Glomerular endothelial cell (primary cell): Measurements from ENCODE around the gene ACSL1. TPM values are rescaled to one million over a fixed set of nuclear protein-coding genes. Genes with fewer than 3 reads are reported as not detected.
"Not testable (repeated sequence)": the region's sequence is repeated elsewhere in the genome, so short reads cannot be mapped to it uniquely, and the experiment has no call there.

Experiments
- DNase-seq: peaks from one replicate; pipeline ENCODE4 v3.0.0-alpha.2; 2011; ENCODE audit warnings: low read depth, low spot score; ENCODE audit errors: extremely low read depth
- total RNA-seq: library from RNA; depleted of rRNA; stranded (reverse); fragments of >200 nt; gene quantifications from 2 replicates; pipeline ENCODE4 v1.2.3, GENCODE V29; 2015

Gene ACSL1
- total RNA-seq, 1 donor from 2014 or later = 10.9 TPM

- no peak for DNase-seq
Measured at GRCh38 chr4:184843984-184844554, 18.3 kb upstream of the ACSL1 start.

GRCh38 chr4:184839075-184839399 lies 13.3 kb upstream of the ACSL1 start:
- not testable (repeated sequence) for DNase-seq

GRCh38 chr4:184838249-184839074 lies 12.7 kb upstream of the ACSL1 start:
- no peak for DNase-seq

GRCh38 chr4:184836613-184837012 lies 10.8 kb upstream of the ACSL1 start:
- DNase-seq = no peak

GRCh38 chr4:184833046-184833838 lies 7.5 kb upstream of the ACSL1 start:
- no peak for DNase-seq

- DNase-seq = no peak
Measured at GRCh38 chr4:184831153-184831552, 5.4 kb upstream of the ACSL1 start.

GRCh38 chr4:184826691-184827270 lies 1.0 kb upstream of the ACSL1 start:
- DNase-seq = no peak

- DNase-seq = no peak
Measured at GRCh38 chr4:184825141-184825895, 450 bp downstream of the ACSL1 start.

GRCh38 chr4:184824776-184825084 lies 1.0 kb downstream of the ACSL1 start:
- no peak for DNase-seq

- no peak for DNase-seq
Measured at GRCh38 chr4:184824081-184824775, 1.5 kb downstream of the ACSL1 start.

- DNase-seq = no peak
Measured at GRCh38 chr4:184823014-184823413, 2.8 kb downstream of the ACSL1 start.

GRCh38 chr4:184822356-184822755 lies 3.4 kb downstream of the ACSL1 start:
- DNase-seq = no peak

- DNase-seq = no peak
Measured at GRCh38 chr4:184821242-184821641, 4.5 kb downstream of the ACSL1 start.

- no peak for DNase-seq
Measured at GRCh38 chr4:184819786-184820185, 6.0 kb downstream of the ACSL1 start.

- no peak for DNase-seq
Measured at GRCh38 chr4:184818216-184818564, 7.6 kb downstream of the ACSL1 start.

GRCh38 chr4:184817494-184818215 lies 8.1 kb downstream of the ACSL1 start:
- no peak for DNase-seq

GRCh38 chr4:184816962-184817361 lies 8.8 kb downstream of the ACSL1 start:
- DNase-seq = no peak

- no peak for DNase-seq
Measured at GRCh38 chr4:184815046-184815877, 10.5 kb downstream of the ACSL1 start.

GRCh38 chr4:184814686-184815045 lies 11.1 kb downstream of the ACSL1 start:
- DNase-seq = no peak
